Type B pancreatic cell (in vitro differentiated cells): ENCODE data around the gene KLF6. TPM values are rescaled to one million over a fixed set of nuclear protein-coding genes. Genes with fewer than 3 reads are reported as not detected.

Source experiments
- DNase-seq: peaks from one replicate; pipeline ENCODE4 v3.0.0; 2021; ENCODE audit warnings: mixed read lengths; ENCODE audit not compliant: unreplicated experiment; ENCODE audit errors: extremely low spot score
- H3K27ac Mint-ChIP-seq: 2 replicates; pipeline ENCODE4 v1.8.0; 2021; ENCODE audit warnings: mild to moderate bottlenecking, mixed read lengths
- H3K27me3 Mint-ChIP-seq: 2 replicates; pipeline ENCODE4 v1.8.0; 2021; ENCODE audit warnings: mixed read lengths
- H3K36me3 Mint-ChIP-seq: 2 replicates; pipeline ENCODE4 v1.8.0; 2021; ENCODE audit warnings: mixed read lengths
- H3K4me1 Mint-ChIP-seq: one replicate; pipeline ENCODE4 v1.8.0; 2021; ENCODE audit warnings: mixed read lengths; ENCODE audit not compliant: unreplicated experiment
- H3K4me3 Mint-ChIP-seq: 2 replicates; pipeline ENCODE4 v1.8.0; 2021; ENCODE audit warnings: mild to moderate bottlenecking, mixed read lengths
- H3K9me3 Mint-ChIP-seq: 2 replicates; pipeline ENCODE4 v1.8.0; 2021; ENCODE audit warnings: mixed read lengths
- CTCF ChIP-seq: fragments of 200-600 bp; sonication (generic); conservative IDR thresholded peaks from 2 replicates; pipeline ENCODE4 v1.5.0; 2021; ENCODE audit warnings: antibody characterized with exemption, mild to moderate bottlenecking
- total RNA-seq: library from RNA; stranded (reverse); gene quantifications from 2 replicates; pipeline ENCODE4 v1.2.1, GENCODE V29; 2021; ENCODE audit warnings: low replicate concordance

The KLF6 gene
- total RNA-seq, 1 donor from 2014 or later = 117 TPM

GRCh38 chr10:3741688-3742461, 43.1 kb downstream of the KLF6 start:
- no peak for DNase-seq
- Mint-ChIP-seq H3K4me1 (peaks cover 5% of the 10 kb centered on the region), H3K4me3 (no peak overlapping the region), H3K27ac (no peak overlapping the region), H3K9me3 (no peaks in the 10 kb centered on the region), H3K27me3 (no peaks in the 10 kb centered on the region), H3K36me3 (no peaks in the 10 kb centered on the region)
- TF ChIP-seq CTCF = no peak

- H3K9me3 Mint-ChIP-seq = no peaks in the 10 kb centered on the region
- DNase-seq = no peak
- no peak for TF ChIP-seq CTCF
These were observed 44.7 kb downstream of the KLF6 start for GRCh38 chr10:3740157-3740871.

GRCh38 chr10:3738855-3739350, 46.1 kb downstream of the KLF6 start:
- H3K27ac Mint-ChIP-seq = no peak overlapping the region
- H3K27me3 Mint-ChIP-seq = no peaks in the 10 kb centered on the region
- H3K36me3 Mint-ChIP-seq = no peaks in the 10 kb centered on the region
- no peak for DNase-seq
- H3K4me3 Mint-ChIP-seq = no peak overlapping the region
- TF ChIP-seq CTCF = no peak
- no peaks in the 10 kb centered on the region for H3K9me3 Mint-ChIP-seq
- H3K4me1 Mint-ChIP-seq = no peaks in the 10 kb centered on the region

More at GRCh38 chr10:3740157-3740871, 44.7 kb downstream of the KLF6 start:
- no peak overlapping the region for H3K27ac Mint-ChIP-seq
- H3K36me3 Mint-ChIP-seq = no peaks in the 10 kb centered on the region
- H3K27me3 Mint-ChIP-seq = no peaks in the 10 kb centered on the region
- peaks cover 1% of the 10 kb centered on the region for H3K4me1 Mint-ChIP-seq
- H3K4me3 Mint-ChIP-seq = no peak overlapping the region

- no peak for TF ChIP-seq CTCF
- no peak for DNase-seq
- Mint-ChIP-seq H3K4me1 (no peaks in the 10 kb centered on the region), H3K9me3 (no peaks in the 10 kb centered on the region), H3K4me3 (no peak overlapping the region), H3K27me3 (no peaks in the 10 kb centered on the region), H3K27ac (no peak overlapping the region), H3K36me3 (no peaks in the 10 kb centered on the region)
These were observed 47.1 kb downstream of the KLF6 start for GRCh38 chr10:3737864-3738263.

- Mint-ChIP-seq H3K36me3 (peaks cover 6% of the 10 kb centered on the region), H3K27me3 (no peaks in the 10 kb centered on the region), H3K9me3 (peaks cover 10% of the 10 kb centered on the region), H3K4me3 (no peak overlapping the region), H3K4me1 (no peaks in the 10 kb centered on the region), H3K27ac (no peak overlapping the region)
- no peak for DNase-seq
- peak; percentile 21 for TF ChIP-seq CTCF
These were observed 49.8 kb downstream of the KLF6 start for GRCh38 chr10:3735175-3735574.
